Neural crest cell (in vitro differentiated cells): Measurements from ENCODE around the gene CREG1. TPM values are rescaled to one million over a fixed set of nuclear protein-coding genes. Genes with fewer than 3 reads are reported as not detected.

Experiments used
- DNase-seq: peaks from one replicate; pipeline ENCODE4 v3.0.0; 2021; ENCODE audit warnings: low read depth, mixed read lengths, low spot score
- H3K27ac Mint-ChIP-seq: one replicate; pipeline ENCODE4 v1.8.0; 2021; ENCODE audit warnings: mild to moderate bottlenecking, mixed read lengths; ENCODE audit not compliant: unreplicated experiment
- H3K27me3 Mint-ChIP-seq: 2 replicates; pipeline ENCODE4 v1.8.0; 2021; ENCODE audit warnings: low read depth, mild to moderate bottlenecking, mixed read lengths
- H3K36me3 Mint-ChIP-seq: 2 replicates; pipeline ENCODE4 v1.8.0; 2021; ENCODE audit warnings: low read depth, mild to moderate bottlenecking, mixed read lengths
- H3K4me1 Mint-ChIP-seq: 2 replicates; pipeline ENCODE4 v1.8.0; 2021; ENCODE audit warnings: mixed read lengths
- H3K4me3 Mint-ChIP-seq: one replicate; pipeline ENCODE4 v1.8.0; 2021; ENCODE audit warnings: mild to moderate bottlenecking, mixed read lengths
- H3K9me3 Mint-ChIP-seq: 2 replicates; pipeline ENCODE4 v1.8.0; 2021; ENCODE audit warnings: mixed read lengths
- CTCF ChIP-seq: fragments of 200-600 bp; sonication (generic); conservative IDR thresholded peaks from 2 replicates; pipeline ENCODE4 v1.5.0; 2021; ENCODE audit warnings: antibody characterized with exemption, mild to moderate bottlenecking
- total RNA-seq: library from RNA; stranded (reverse); gene quantifications from 2 replicates; pipeline ENCODE4 v1.2.1, GENCODE V29; 2021

CREG1 gene
- total RNA-seq, 1 donor from 2014 or later: 24.1 TPM

DNA sequence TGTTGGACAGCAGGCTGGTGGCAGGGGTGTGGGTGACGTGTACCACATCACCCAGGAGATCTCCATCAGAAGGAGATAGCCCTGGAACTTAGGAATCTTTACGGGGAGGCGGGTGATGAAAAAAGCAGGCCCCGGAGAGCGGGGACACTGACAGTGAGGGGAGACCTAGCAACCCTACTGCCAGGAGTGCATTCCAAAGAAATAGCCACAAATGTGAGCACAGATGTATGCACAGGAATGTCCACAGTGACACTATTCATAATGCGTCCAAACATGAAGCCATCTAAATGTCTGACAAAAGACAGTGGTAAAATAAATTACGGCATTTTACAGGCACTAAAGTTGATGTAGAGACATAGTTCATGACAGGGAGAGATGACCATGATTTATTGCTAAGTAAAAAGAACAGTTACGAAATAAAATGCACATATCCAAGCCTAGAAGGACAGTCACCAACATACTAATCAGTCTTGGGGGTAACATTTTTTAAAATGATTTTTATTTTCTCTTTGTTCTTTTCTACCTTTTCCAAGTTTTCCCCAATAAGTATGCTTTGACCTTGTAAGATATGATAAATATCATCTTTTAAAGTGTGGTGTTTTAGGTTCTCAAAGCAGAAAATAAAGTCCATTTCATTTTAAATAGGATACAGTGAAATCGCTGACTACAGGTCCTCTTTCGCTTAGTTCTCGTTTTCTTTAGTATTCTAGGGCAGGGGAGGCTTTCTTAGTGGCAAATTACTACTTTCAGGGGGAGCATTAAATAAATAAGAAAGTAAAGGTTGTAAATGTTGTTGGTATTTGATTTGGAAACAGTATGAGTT, 56.6 kb downstream of the CREG1 start:
- H3K27ac Mint-ChIP-seq: no peak overlapping the region
- no peaks in the 10 kb centered on the region for H3K9me3 Mint-ChIP-seq

DNA sequence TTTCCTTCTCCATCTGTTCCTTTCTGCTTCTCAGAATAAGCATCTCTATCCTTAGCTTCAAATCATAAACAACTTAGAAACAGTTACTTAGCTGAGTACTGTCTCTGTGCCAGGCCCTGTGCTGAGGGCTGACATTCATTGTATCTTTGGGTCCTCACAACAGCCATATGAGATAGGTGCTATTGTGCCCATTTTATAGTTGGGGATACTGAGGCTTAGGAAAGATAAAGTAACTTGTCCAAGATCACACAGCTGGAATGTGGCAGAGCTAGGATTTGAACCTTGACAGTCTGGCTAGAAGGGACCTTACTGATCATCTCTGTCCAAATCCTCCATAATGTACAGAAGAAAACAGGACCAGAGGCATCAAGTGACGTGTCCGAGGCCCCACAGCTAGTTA, 60.2 kb downstream of the CREG1 start:
- TF ChIP-seq CTCF: no peak
- no peak for DNase-seq
- H3K4me3 Mint-ChIP-seq: peak overlapping the region; percentile 24
- no peaks in the 10 kb centered on the region for H3K27me3 Mint-ChIP-seq
- H3K36me3 Mint-ChIP-seq: no peaks in the 10 kb centered on the region
- H3K4me1 Mint-ChIP-seq: peaks cover 43% of the 10 kb centered on the region
- peak overlapping the region; percentile 92 for H3K27ac Mint-ChIP-seq
- H3K9me3 Mint-ChIP-seq: no peaks in the 10 kb centered on the region

More for the DNA sequence above, 56.6 kb downstream of the CREG1 start:
- H3K4me3 Mint-ChIP-seq: no peak overlapping the region
- H3K27me3 Mint-ChIP-seq: no peaks in the 10 kb centered on the region
- no peak for DNase-seq
- TF ChIP-seq CTCF: no peak
- H3K36me3 Mint-ChIP-seq: no peaks in the 10 kb centered on the region
- peaks cover 24% of the 10 kb centered on the region for H3K4me1 Mint-ChIP-seq

DNA sequence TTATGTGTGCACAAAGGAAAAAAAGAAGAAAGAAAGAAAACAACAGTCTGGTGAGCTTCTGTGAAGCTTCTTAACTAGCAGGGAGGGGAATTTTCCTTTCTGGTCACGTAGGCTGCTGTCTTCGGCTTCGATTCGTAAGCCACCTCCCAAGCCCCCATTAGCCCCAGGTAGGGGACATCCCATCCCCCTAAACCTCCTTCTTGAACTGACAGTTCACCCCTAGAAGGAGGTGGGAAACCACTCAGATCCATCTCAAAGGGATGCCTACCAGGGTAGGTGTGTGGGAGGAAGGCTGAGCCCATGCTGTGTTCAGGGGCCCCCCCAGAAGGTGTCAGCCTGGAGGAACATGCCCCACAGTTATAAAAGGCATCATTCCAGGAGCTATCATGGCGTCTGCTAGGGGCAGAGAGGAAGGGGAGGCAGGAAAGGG, 61.1 kb downstream of the CREG1 start:
- peaks cover 51% of the 10 kb centered on the region for H3K4me1 Mint-ChIP-seq
- no peak for TF ChIP-seq CTCF
- H3K36me3 Mint-ChIP-seq: no peaks in the 10 kb centered on the region
- H3K27me3 Mint-ChIP-seq: no peaks in the 10 kb centered on the region
- H3K4me3 Mint-ChIP-seq: no peak overlapping the region
- peak overlapping the region; percentile 91 for H3K27ac Mint-ChIP-seq
- no peaks in the 10 kb centered on the region for H3K9me3 Mint-ChIP-seq
- no peak for DNase-seq

- Mint-ChIP-seq H3K36me3 (no peaks in the 10 kb centered on the region), H3K27ac (peak overlapping the region; percentile 91), H3K4me1 (peaks cover 52% of the 10 kb centered on the region), H3K9me3 (no peaks in the 10 kb centered on the region), H3K27me3 (no peaks in the 10 kb centered on the region), H3K4me3 (peak overlapping the region; percentile 4)
- no peak for DNase-seq
- no peak for TF ChIP-seq CTCF
Observed at GRCh38 chr1:167491586-167492461, 61.7 kb downstream of the CREG1 start.

Other genes starting within 250 kb of the CREG1 start
- 2.8 and 3.9 TPM in 2 replicates for gene CD247, start 35.2 kb downstream of the CREG1 start, total RNA-seq
- 2.3 and 3.0 TPM in 2 replicates for gene RCSD1, start 76.5 kb upstream of the CREG1 start, total RNA-seq
- gene MPZL1, start 168.2 kb upstream of the CREG1 start, total RNA-seq: 113 and 114 TPM in 2 replicates